IMR-90 (cell line): ENCODE results near the gene APP. TPM values are rescaled to one million over a fixed set of nuclear protein-coding genes. Genes with fewer than 3 reads are reported as not detected.

Source experiments
- ATAC-seq: fragments of 200-7000 bp; cut with Tn5 transposase; 2 replicates; pipeline ENCODE4 v1.9.1; 2020; ENCODE audit warnings: low read depth, mild to moderate bottlenecking, moderate library complexity
- BruUV-seq: library from RNA; stranded (reverse); fragments of 400-500 nt; replicated peaks from 2 replicates; lab custom pipeline; 2021; lab: Mats Ljungman, UMichigan
- CTCF ChIA-PET: fragments of 300-600 bp; formaldehyde crosslinking; extraction: SDS; loops from one replicate; lab custom pipeline; 2021; ENCODE audit warnings: antibody characterized with exemption; lab: Yijun Ruan, JAX
- POLR2A ChIA-PET: fragments of 300-600 bp; sonication (Branson Sonifier 250); formaldehyde crosslinking; loops from one replicate; lab custom pipeline; 2022; ENCODE audit warnings: antibody characterized with exemption; ENCODE audit not compliant: unreplicated experiment; lab: Charles Lee
- DNase-seq: peaks from one replicate; pipeline ENCODE4 v3.0.0; 2013
- H2AFZ ChIP-seq: replicated peaks from 2 replicates; pipeline ENCODE3; 2013; ENCODE audit warnings: low read length, mild to moderate bottlenecking; ENCODE audit not compliant: poor library complexity
- H2AK5ac ChIP-seq: 2 replicates; pipeline ENCODE4 v1.6.1; 2013; ENCODE audit warnings: low read depth, low read length, inconsistent platforms
- H2AK9ac ChIP-seq: replicated peaks from 2 replicates; pipeline ENCODE3; 2013; ENCODE audit warnings: mild to moderate bottlenecking, low read depth, low read length, moderate library complexity; ENCODE audit not compliant: poor library complexity
- H2BK120ac ChIP-seq: 2 replicates; pipeline ENCODE4 v1.6.1; 2013; ENCODE audit warnings: low read depth, low read length, inconsistent platforms
- H2BK15ac ChIP-seq: 3 replicates; pipeline ENCODE4 v1.6.1; 2013; ENCODE audit warnings: low read depth, low read length, inconsistent platforms
- H2BK20ac ChIP-seq: 2 replicates; pipeline ENCODE4 v1.6.1; 2013; ENCODE audit warnings: low read depth, mild to moderate bottlenecking, inconsistent platforms, low read length, moderate library complexity
- H2BK5ac ChIP-seq: 2 replicates; pipeline ENCODE4 v1.6.1; 2013; ENCODE audit warnings: mild to moderate bottlenecking, low read depth, low read length, inconsistent platforms; ENCODE audit not compliant: poor library complexity, severe bottlenecking
- H3K14ac ChIP-seq: replicated peaks from 2 replicates; pipeline ENCODE4 v1.6.1; 2013; ENCODE audit warnings: low read depth, low read length, inconsistent platforms
- H3K18ac ChIP-seq: 2 replicates; pipeline ENCODE4 v1.6.1; 2013; ENCODE audit warnings: low read depth, low read length, control low read depth
- H3K23ac ChIP-seq: 2 replicates; pipeline ENCODE4 v1.6.1; 2013; ENCODE audit warnings: low read depth, low read length, inconsistent platforms
- H3K27ac ChIP-seq: 2 replicates; pipeline ENCODE4 v1.5.1; 2013; ENCODE audit warnings: mild to moderate bottlenecking, control low read depth, low read length; ENCODE audit not compliant: insufficient read depth
- H3K27me3 ChIP-seq: 2 replicates; pipeline ENCODE4 v1.6.1; 2013; ENCODE audit warnings: low read length; ENCODE audit not compliant: control insufficient read depth, insufficient read depth
- H3K36me3 ChIP-seq: 2 replicates; pipeline ENCODE4 v1.6.1; 2013; ENCODE audit warnings: low read length, mixed read lengths; ENCODE audit not compliant: control insufficient read depth, insufficient read depth
- H3K4ac ChIP-seq: 2 replicates; pipeline ENCODE4 v1.6.1; 2013; ENCODE audit warnings: low read depth, low read length, inconsistent platforms
- H3K4me1 ChIP-seq: 2 replicates; pipeline ENCODE4 v1.6.1; 2013; ENCODE audit warnings: low read length, mixed read lengths; ENCODE audit not compliant: control insufficient read depth, insufficient read depth
- H3K4me2 ChIP-seq: 2 replicates; pipeline ENCODE4 v1.6.1; 2013; ENCODE audit warnings: low read depth, mild to moderate bottlenecking, control low read depth, low read length, moderate library complexity
- H3K4me3 ChIP-seq: 2 replicates; pipeline ENCODE4 v1.5.1; 2013; ENCODE audit warnings: low read depth, mild to moderate bottlenecking, control low read depth, low read length, moderate library complexity; ENCODE audit not compliant: insufficient read depth
- H3K56ac ChIP-seq: 2 replicates; pipeline ENCODE4 v1.6.1; 2013; ENCODE audit warnings: low read length, inconsistent platforms; ENCODE audit not compliant: insufficient read depth; ENCODE audit errors: extremely low read depth
- H3K79me1 ChIP-seq, 2 experiments: 2 replicates each; pipeline ENCODE4 v1.6.1; 2013; ENCODE audit warnings: low read length in 2 of 2, inconsistent platforms in 1 of 2, low read depth in 1 of 2
- H3K9ac ChIP-seq: 2 replicates; pipeline ENCODE4 v1.6.1; 2013; ENCODE audit warnings: low read depth, low read length, control low read depth
- H3K9me1 ChIP-seq: 2 replicates; pipeline ENCODE4 v1.6.1; 2013; ENCODE audit warnings: low read length, inconsistent platforms; ENCODE audit not compliant: insufficient read depth
- H3K9me3 ChIP-seq: 2 replicates; pipeline ENCODE4 v1.6.1; 2013; ENCODE audit warnings: low read length; ENCODE audit not compliant: control insufficient read depth, insufficient read depth
- H4K20me1 ChIP-seq: 2 replicates; pipeline ENCODE4 v1.6.1; 2013; ENCODE audit warnings: low read length, inconsistent platforms; ENCODE audit not compliant: insufficient read depth
- H4K5ac ChIP-seq: 2 replicates; pipeline ENCODE4 v1.6.1; 2013; ENCODE audit warnings: mild to moderate bottlenecking, low read depth, low read length, control low read depth
- H4K8ac ChIP-seq, 2 experiments: 2 replicates each; pipeline ENCODE4 v1.6.1; 2013; ENCODE audit warnings: low read depth in 2 of 2, low read length in 2 of 2, control low read depth in 1 of 2, inconsistent platforms in 1 of 2
- H4K91ac ChIP-seq: 2 replicates; pipeline ENCODE4 v1.6.1; 2013; ENCODE audit warnings: low read depth, low read length, inconsistent platforms; ENCODE audit not compliant: insufficient read depth
- CEBPB ChIP-seq: IDR thresholded peaks from 2 replicates; pipeline ENCODE4 v1.6.1; 2012; ENCODE audit warnings: low read depth, low read length, improper control_type of control experiment
- CHD1 ChIP-seq: IDR thresholded peaks from 2 replicates; pipeline ENCODE4 v1.6.1; 2012; ENCODE audit warnings: low read depth, low read length, improper control_type of control experiment
- FOS ChIP-seq: fragments of 150-350 bp; IDR thresholded peaks from 2 replicates; pipeline ENCODE4 v1.6.1; 2016; ENCODE audit warnings: low read depth, low read length
- MAFK ChIP-seq: IDR thresholded peaks from 2 replicates; pipeline ENCODE4 v1.6.1; 2012; ENCODE audit warnings: low read depth, low read length, improper control_type of control experiment
- MXI1 ChIP-seq: IDR thresholded peaks from 2 replicates; pipeline ENCODE4 v1.6.1; 2012; ENCODE audit warnings: low read depth, mild to moderate bottlenecking, low read length, moderate library complexity, borderline replicate concordance
- NFE2L2 ChIP-seq: fragments of 150-350 bp; IDR thresholded peaks from 2 replicates; pipeline ENCODE4 v1.6.1; 2016; ENCODE audit warnings: low read depth, mild to moderate bottlenecking, low read length
- POLR2A ChIP-seq: IDR thresholded peaks from 2 replicates; pipeline ENCODE4 v1.6.1; 2012; ENCODE audit warnings: mild to moderate bottlenecking, low read depth, low read length
- RAD21 ChIP-seq: IDR thresholded peaks from 2 replicates; pipeline ENCODE4 v1.6.1; 2012; ENCODE audit warnings: low read length, improper control_type of control experiment
- RCOR1 ChIP-seq: IDR thresholded peaks from 2 replicates; pipeline ENCODE4 v1.6.1; 2012; ENCODE audit warnings: mild to moderate bottlenecking, low read length, improper control_type of control experiment; ENCODE audit not compliant: insufficient replicate concordance
- RFX5 ChIP-seq: IDR thresholded peaks from 2 replicates; pipeline ENCODE4 v1.8.0; 2012; ENCODE audit warnings: low read depth, mild to moderate bottlenecking, low read length, moderate library complexity
- WGBS, 2 experiments: methylation state at CpG; one replicate each; pipeline versions ENCODE4 v1.1.5 to v1.1.7; 2013; ENCODE audit warnings: missing lambda C conversion rate in 2 of 2; ENCODE audit not compliant: insufficient read length in 1 of 2; ENCODE audit errors: extremely low coverage in 2 of 2; 5-methylcytosine and 5-hydroxymethylcytosine counted together
- dilution Hi-C: fragments of 300-500 bp; cut with HindIII; formaldehyde crosslinking; loops from one replicate; pipeline ENCODE4 v1.14.3; 2018; ENCODE audit warnings: low sequenced_read_pairs; ENCODE audit not compliant: unreplicated experiment
- in situ Hi-C: fragments of 300-500 bp; cut with MboI; formaldehyde crosslinking; loops from 3 replicates; pipeline ENCODE4 v1.14.3; 2019; ENCODE audit warnings: low sequenced_read_pairs, inconsistent platforms, mixed read lengths
- intact Hi-C: fragments of 100-400 bp; cut with micrococcal nuclease; formaldehyde crosslinking; loops from 2 replicates; pipeline ENCODE4 v1.10.0; 2022
- polyA plus RNA-seq, 3 experiments: library from polyadenylated mRNA; depleted of rRNA; stranded (reverse); fragments of >200 nt; gene quantifications; 2 replicates each; pipeline ENCODE4 v1.2.3, GENCODE V29; 2012; ENCODE audit warnings: low replicate concordance in 1 of 3
- total RNA-seq: library from RNA; depleted of rRNA; stranded (reverse); fragments of >200 nt; gene quantifications from 2 replicates; pipeline ENCODE4 v1.2.3, GENCODE V29; 2012
- TF ChIP-seq, protein P1 (sequence below): conservative IDR thresholded peaks from 2 replicates; pipeline ENCODE4 v1.5.1; 2012; ENCODE audit warnings: mild to moderate bottlenecking, low read depth, low read length, improper control_type of control experiment

Gene APP
- total and polyA plus RNA-seq, 2 of the 4 experiments (the other 2 are of a cell fraction) = 191 to 530 TPM

DNA sequence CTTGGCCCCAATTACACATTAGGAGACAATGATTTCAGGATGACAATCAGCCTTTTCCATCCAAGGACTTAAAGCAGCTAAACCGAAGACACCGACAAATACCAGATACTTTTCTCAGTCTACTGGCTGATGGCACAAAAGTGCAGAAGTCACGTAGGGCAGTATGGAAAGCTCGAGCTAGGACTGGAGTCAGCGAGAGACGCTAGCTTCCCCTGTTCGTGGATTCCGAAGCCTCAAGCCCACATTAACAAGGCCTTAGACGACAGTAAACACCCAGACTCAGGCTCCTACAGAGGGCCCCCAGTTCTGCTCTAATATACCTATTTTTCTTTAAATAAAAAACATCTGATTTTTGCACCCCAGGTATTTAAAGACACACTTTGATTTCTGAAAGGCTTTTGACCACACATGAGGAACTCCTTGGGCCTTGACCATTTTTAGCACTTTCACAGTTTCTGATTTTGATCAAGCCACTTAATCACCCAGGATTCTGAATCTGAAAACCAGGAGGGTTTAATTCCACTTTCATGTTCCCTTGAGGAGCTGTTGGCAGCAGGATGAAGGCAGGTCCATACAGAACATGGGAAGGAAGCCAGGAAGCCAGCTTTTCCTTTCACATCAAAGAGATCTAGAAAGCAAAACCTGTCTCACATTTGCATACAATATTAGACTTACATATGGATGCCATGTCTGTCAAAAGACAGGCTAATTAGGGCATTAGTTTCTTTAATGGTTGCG is 231.7 kb downstream of the APP start:
- in situ Hi-C loops (no loop called here), intact Hi-C loops (no loop called here), dilution Hi-C loops (no loop called here)
- ChIA-PET CTCF (no interaction called here), POLR2A (no interaction called here)
- no peak overlapping the region for H3K9ac ChIP-seq
- 0 out of 2 replicates have a peak overlapping the region, but pooled peaks have one; percentile 6 for H2BK120ac ChIP-seq
- no peak overlapping the region for H4K91ac ChIP-seq
- no peak overlapping the region for H3K18ac ChIP-seq
- H4K5ac ChIP-seq = no peak overlapping the region
- H3K9me1 ChIP-seq = peaks cover 6% of the 10 kb centered on the region
- H3K23ac ChIP-seq = 0 out of 2 replicates have a peak overlapping the region, but pooled peaks have one; percentile 31
- H3K27me3 ChIP-seq = no peaks in the 10 kb centered on the region
- 0 out of 2 replicates have a peak overlapping the region, but pooled peaks have one; percentile 25 for H3K14ac ChIP-seq
- H2AK9ac ChIP-seq = peak overlapping the region; percentile 23
- no peak for ATAC-seq
- WGBS, 2 experiments = 96% methylated on average over 5 of the region's 10 CpGs; no CpG with 5 or more reads in 1 of the 2 experiments
- BruUV-seq = no TSS peak
- H2BK5ac ChIP-seq = no peak overlapping the region
- H2BK20ac ChIP-seq = no peak overlapping the region
- peaks cover 3% of the 10 kb centered on the region; the same call in 1 of the 2 replicates for H3K9me3 ChIP-seq
- no peak overlapping the region for H3K4me2 ChIP-seq
- DNase-seq = no peak
- H3K79me1 ChIP-seq = peaks cover 0 to 31% of the 10 kb centered on the region in 2 experiments
- H3K36me3 ChIP-seq = 0 out of 2 replicates have a peak, but pooled peaks cover 3% of the 10 kb centered on the region
- peak overlapping the region in 1 of 2 experiments; percentile 23; a peak in 1 of 4 replicates for H4K8ac ChIP-seq
- no peak overlapping the region for H2BK15ac ChIP-seq
- H3K4ac ChIP-seq = peak overlapping the region; percentile 21; the same call in 1 of the 2 replicates
- H2AK5ac ChIP-seq = peak overlapping the region; percentile 76
- no peaks in the 10 kb centered on the region for H4K20me1 ChIP-seq
- no peak for TF ChIP-seq CHD1
- TF ChIP-seq MAFK = no peak
- no peak for TF ChIP-seq RAD21
- TF ChIP-seq MXI1 = no peak
- no peak for TF ChIP-seq CEBPB
- no peak for TF ChIP-seq RFX5
- TF ChIP-seq FOS = no peak
- TF ChIP-seq POLR2A = no peak
- no peak for TF ChIP-seq NFE2L2
- no peak for TF ChIP-seq RCOR1
- TF ChIP-seq, protein P1, sequence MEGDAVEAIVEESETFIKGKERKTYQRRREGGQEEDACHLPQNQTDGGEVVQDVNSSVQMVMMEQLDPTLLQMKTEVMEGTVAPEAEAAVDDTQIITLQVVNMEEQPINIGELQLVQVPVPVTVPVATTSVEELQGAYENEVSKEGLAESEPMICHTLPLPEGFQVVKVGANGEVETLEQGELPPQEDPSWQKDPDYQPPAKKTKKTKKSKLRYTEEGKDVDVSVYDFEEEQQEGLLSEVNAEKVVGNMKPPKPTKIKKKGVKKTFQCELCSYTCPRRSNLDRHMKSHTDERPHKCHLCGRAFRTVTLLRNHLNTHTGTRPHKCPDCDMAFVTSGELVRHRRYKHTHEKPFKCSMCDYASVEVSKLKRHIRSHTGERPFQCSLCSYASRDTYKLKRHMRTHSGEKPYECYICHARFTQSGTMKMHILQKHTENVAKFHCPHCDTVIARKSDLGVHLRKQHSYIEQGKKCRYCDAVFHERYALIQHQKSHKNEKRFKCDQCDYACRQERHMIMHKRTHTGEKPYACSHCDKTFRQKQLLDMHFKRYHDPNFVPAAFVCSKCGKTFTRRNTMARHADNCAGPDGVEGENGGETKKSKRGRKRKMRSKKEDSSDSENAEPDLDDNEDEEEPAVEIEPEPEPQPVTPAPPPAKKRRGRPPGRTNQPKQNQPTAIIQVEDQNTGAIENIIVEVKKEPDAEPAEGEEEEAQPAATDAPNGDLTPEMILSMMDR = no peak
- no peak overlapping the region for H3K56ac ChIP-seq
- no peak overlapping the region for H3K27ac ChIP-seq
- H3K4me3 ChIP-seq = no peak overlapping the region
- no peak overlapping the region for H2AFZ ChIP-seq
- H3K4me1 ChIP-seq = peaks cover 3% of the 10 kb centered on the region; the same call in 1 of the 2 replicates
